ENCODE data around the gene CNTD1. TPM values are rescaled to one million over a fixed set of nuclear protein-coding genes. Genes with fewer than 3 reads are reported as not detected.
"Not testable (repeated sequence)": the region's sequence is repeated elsewhere in the genome, so short reads cannot be mapped to it uniquely, and the experiment has no call there.

The CNTD1 gene
- total RNA-seq, 1 donor = not detected

GRCh38 chr17:42844761-42845555 is 46.3 kb downstream of the CNTD1 start:
- Histone ChIP-seq H3K9me3 (ENCODE audit: low read depth, low read length) (no peaks in the 10 kb centered on the region), H3K27me3 (ENCODE audit: insufficient read depth, low read length) (no peaks in the 10 kb centered on the region), H3K4me1 (ENCODE audit: insufficient read depth, low read length) (peaks cover 22% of the 10 kb centered on the region), H3K4me3 (ENCODE audit: low read length) (no peak overlapping the region)

- Histone ChIP-seq H3K4me3 (ENCODE audit: low read length) (no peak overlapping the region), H3K4me1 (ENCODE audit: insufficient read depth, low read length) (peaks cover 22% of the 10 kb centered on the region), H3K9me3 (ENCODE audit: low read depth, low read length) (no peaks in the 10 kb centered on the region), H3K27me3 (ENCODE audit: insufficient read depth, low read length) (no peaks in the 10 kb centered on the region)
These were observed 46.9 kb downstream of the CNTD1 start for GRCh38 chr17:42845556-42845917.

GRCh38 chr17:42845918-42846593 is 47.4 kb downstream of the CNTD1 start:
- no peak overlapping the region for H3K4me3 ChIP-seq (ENCODE audit: low read length)
- H3K4me1 ChIP-seq (ENCODE audit: insufficient read depth, low read length) = peaks cover 22% of the 10 kb centered on the region
- no peaks in the 10 kb centered on the region for H3K27me3 ChIP-seq (ENCODE audit: insufficient read depth, low read length)
- no peaks in the 10 kb centered on the region for H3K9me3 ChIP-seq (ENCODE audit: low read depth, low read length)

- Histone ChIP-seq H3K4me3 (ENCODE audit: low read length) (no peak overlapping the region), H3K9me3 (ENCODE audit: low read depth, low read length) (no peaks in the 10 kb centered on the region), H3K27me3 (ENCODE audit: insufficient read depth, low read length) (no peaks in the 10 kb centered on the region), H3K4me1 (ENCODE audit: insufficient read depth, low read length) (peaks cover 22% of the 10 kb centered on the region)
These were observed 48.1 kb downstream of the CNTD1 start for GRCh38 chr17:42846594-42847280.

GRCh38 chr17:42848093-42848492 is 49.4 kb downstream of the CNTD1 start:
- no peaks in the 10 kb centered on the region for H3K27me3 ChIP-seq (ENCODE audit: insufficient read depth, low read length)
- H3K4me3 ChIP-seq (ENCODE audit: low read length) = no peak overlapping the region
- no peaks in the 10 kb centered on the region for H3K9me3 ChIP-seq (ENCODE audit: low read depth, low read length)
- peaks cover 22% of the 10 kb centered on the region for H3K4me1 ChIP-seq (ENCODE audit: insufficient read depth, low read length)

GRCh38 chr17:42849031-42849430 is 50.4 kb downstream of the CNTD1 start:
- Histone ChIP-seq H3K9me3 (ENCODE audit: low read depth, low read length) (no peaks in the 10 kb centered on the region), H3K27me3 (ENCODE audit: insufficient read depth, low read length) (no peaks in the 10 kb centered on the region), H3K4me3 (ENCODE audit: low read length) (no peak overlapping the region), H3K4me1 (ENCODE audit: insufficient read depth, low read length) (peaks cover 19% of the 10 kb centered on the region)

- H3K27me3 ChIP-seq (ENCODE audit: insufficient read depth, low read length) = no peaks in the 10 kb centered on the region
- H3K4me1 ChIP-seq (ENCODE audit: insufficient read depth, low read length) = peaks cover 19% of the 10 kb centered on the region
- H3K4me3 ChIP-seq (ENCODE audit: low read length) = no peak overlapping the region
These were observed 51.0 kb downstream of the CNTD1 start for GRCh38 chr17:42849451-42850181.

GRCh38 chr17:42850954-42851353 is 52.3 kb downstream of the CNTD1 start, which contains the start of gene AOC3:
Gene AOC3, plus strand, starts transcription at chr17:42851199. Its CDS starts 145 bp downstream, at chr17:42851344.
- Histone ChIP-seq H3K9me3 (ENCODE audit: low read depth, low read length) (no peaks in the 10 kb centered on the region), H3K27me3 (ENCODE audit: insufficient read depth, low read length) (no peaks in the 10 kb centered on the region), H3K4me3 (ENCODE audit: low read length) (no peak within 1 kb of the TSS), H3K4me1 (ENCODE audit: insufficient read depth, low read length) (peaks cover 17% of the 10 kb centered on the region)

More at GRCh38 chr17:42849451-42850181, 51.0 kb downstream of the CNTD1 start:
- no peaks in the 10 kb centered on the region for H3K9me3 ChIP-seq (ENCODE audit: low read depth, low read length)

GRCh38 chr17:42851371-42852240 is 52.9 kb downstream of the CNTD1 start:
- peaks cover 10% of the 10 kb centered on the region for H3K4me1 ChIP-seq (ENCODE audit: insufficient read depth, low read length)
- H3K4me3 ChIP-seq (ENCODE audit: low read length); H3K27me3 ChIP-seq (ENCODE audit: insufficient read depth, low read length); H3K9me3 ChIP-seq (ENCODE audit: low read depth, low read length): not testable (repeated sequence)

GRCh38 chr17:42852351-42852750 is 53.7 kb downstream of the CNTD1 start:
- Histone ChIP-seq H3K4me1 (ENCODE audit: insufficient read depth, low read length) (peaks cover 3% of the 10 kb centered on the region), H3K9me3 (ENCODE audit: low read depth, low read length) (no peaks in the 10 kb centered on the region), H3K4me3 (ENCODE audit: low read length) (no peak overlapping the region), H3K27me3 (ENCODE audit: insufficient read depth, low read length) (no peaks in the 10 kb centered on the region)

GRCh38 chr17:42853004-42853403 is 54.3 kb downstream of the CNTD1 start:
- Histone ChIP-seq H3K4me3 (ENCODE audit: low read length) (no peak overlapping the region), H3K9me3 (ENCODE audit: low read depth, low read length) (no peaks in the 10 kb centered on the region), H3K4me1 (ENCODE audit: insufficient read depth, low read length) (no peaks in the 10 kb centered on the region), H3K27me3 (ENCODE audit: insufficient read depth, low read length) (no peaks in the 10 kb centered on the region)

- H3K4me1 ChIP-seq (ENCODE audit: insufficient read depth, low read length) = no peaks in the 10 kb centered on the region
- no peaks in the 10 kb centered on the region for H3K9me3 ChIP-seq (ENCODE audit: low read depth, low read length)
- no peaks in the 10 kb centered on the region for H3K27me3 ChIP-seq (ENCODE audit: insufficient read depth, low read length)
- H3K4me3 ChIP-seq (ENCODE audit: low read length) = no peak overlapping the region
These were observed 54.9 kb downstream of the CNTD1 start for GRCh38 chr17:42853597-42853967.

- no peaks in the 10 kb centered on the region for H3K27me3 ChIP-seq (ENCODE audit: insufficient read depth, low read length)
- H3K4me1 ChIP-seq (ENCODE audit: insufficient read depth, low read length) = no peaks in the 10 kb centered on the region
- H3K4me3 ChIP-seq (ENCODE audit: low read length) = no peak overlapping the region
- no peaks in the 10 kb centered on the region for H3K9me3 ChIP-seq (ENCODE audit: low read depth, low read length)
These were observed 55.5 kb downstream of the CNTD1 start for GRCh38 chr17:42853968-42854790.
